GM12873 (cell line): ENCODE data around the gene CDIPT.

Experiments used
- TF ChIP-seq, protein P1 (sequence below): IDR thresholded peaks from 2 replicates; pipeline ENCODE4 v1.5.1; 2012; ENCODE audit warnings: low read depth, mild to moderate bottlenecking, moderate library complexity, low read length, control low read depth; ENCODE audit not compliant: insufficient read depth; ENCODE audit errors: missing control alignments

The CDIPT gene

DNA sequence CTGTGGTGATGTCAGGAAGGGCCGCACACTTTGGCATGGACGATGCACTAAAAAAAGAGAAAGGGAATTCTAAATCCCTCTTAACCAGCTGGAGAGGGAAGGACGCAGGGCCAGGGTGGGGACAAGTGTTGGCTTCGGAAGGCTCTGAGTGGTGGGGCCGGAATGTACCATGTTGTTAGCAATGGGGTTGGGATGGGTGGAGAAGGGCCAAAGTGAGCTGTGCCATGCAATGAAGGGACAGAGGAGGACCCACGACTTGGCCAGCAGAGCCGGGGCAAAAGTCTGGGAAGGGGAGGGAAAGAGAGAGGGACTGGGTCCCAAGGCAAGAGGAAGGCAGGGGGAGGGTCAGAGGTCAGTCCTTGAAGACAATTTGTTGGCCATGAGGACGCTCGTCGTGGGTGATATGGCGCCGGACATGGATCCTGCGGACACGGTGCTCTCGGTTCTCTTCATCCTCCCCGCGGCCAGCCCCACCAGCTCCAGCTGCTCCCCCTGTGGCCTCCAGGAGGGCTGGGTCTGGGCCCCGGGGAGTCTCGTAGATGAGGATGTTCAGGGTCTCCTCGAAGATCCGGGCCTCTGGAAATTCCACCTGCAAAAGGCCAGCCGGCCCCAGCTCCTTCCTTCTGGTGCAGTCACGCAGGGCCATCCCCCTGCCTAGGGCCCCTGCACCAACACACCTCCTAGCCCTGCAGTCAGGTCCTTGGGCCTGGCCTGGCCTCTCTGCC, 43.7 kb upstream of the CDIPT start:
- TF ChIP-seq, protein P1, sequence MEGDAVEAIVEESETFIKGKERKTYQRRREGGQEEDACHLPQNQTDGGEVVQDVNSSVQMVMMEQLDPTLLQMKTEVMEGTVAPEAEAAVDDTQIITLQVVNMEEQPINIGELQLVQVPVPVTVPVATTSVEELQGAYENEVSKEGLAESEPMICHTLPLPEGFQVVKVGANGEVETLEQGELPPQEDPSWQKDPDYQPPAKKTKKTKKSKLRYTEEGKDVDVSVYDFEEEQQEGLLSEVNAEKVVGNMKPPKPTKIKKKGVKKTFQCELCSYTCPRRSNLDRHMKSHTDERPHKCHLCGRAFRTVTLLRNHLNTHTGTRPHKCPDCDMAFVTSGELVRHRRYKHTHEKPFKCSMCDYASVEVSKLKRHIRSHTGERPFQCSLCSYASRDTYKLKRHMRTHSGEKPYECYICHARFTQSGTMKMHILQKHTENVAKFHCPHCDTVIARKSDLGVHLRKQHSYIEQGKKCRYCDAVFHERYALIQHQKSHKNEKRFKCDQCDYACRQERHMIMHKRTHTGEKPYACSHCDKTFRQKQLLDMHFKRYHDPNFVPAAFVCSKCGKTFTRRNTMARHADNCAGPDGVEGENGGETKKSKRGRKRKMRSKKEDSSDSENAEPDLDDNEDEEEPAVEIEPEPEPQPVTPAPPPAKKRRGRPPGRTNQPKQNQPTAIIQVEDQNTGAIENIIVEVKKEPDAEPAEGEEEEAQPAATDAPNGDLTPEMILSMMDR, result no peak

GRCh38 chr16:29905668-29906067, 42.6 kb upstream of the CDIPT start:
- TF ChIP-seq, protein P1, result no peak

DNA sequence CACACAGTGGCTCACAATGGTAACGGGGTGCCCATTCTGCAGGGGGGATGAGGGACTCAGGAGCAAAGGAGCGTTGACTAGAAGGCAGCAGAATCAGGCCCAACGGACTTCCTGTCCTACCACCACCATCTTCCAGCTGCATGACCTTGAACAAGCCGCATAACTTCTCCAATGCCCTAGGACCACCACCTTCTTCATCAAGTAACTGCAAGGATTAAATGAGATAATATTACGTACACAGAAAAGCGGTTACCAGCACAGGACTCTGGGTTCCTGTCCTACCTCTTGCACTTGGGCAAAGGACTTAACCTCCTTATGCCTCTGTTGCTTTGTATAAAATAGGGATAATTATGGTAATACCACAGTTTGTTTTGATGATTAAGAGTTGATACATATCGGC, 41.9 kb upstream of the CDIPT start:
- TF ChIP-seq, protein P1, result no peak

- TF ChIP-seq, protein P1, result no peak
Measured at GRCh38 chr16:29903590-29903989, 40.6 kb upstream of the CDIPT start.

GRCh38 chr16:29901607-29901945, 38.5 kb upstream of the CDIPT start:
- TF ChIP-seq, protein P1, result no peak

- TF ChIP-seq, protein P1, result no peak
Measured at GRCh38 chr16:29900888-29901606, 38.0 kb upstream of the CDIPT start.

DNA sequence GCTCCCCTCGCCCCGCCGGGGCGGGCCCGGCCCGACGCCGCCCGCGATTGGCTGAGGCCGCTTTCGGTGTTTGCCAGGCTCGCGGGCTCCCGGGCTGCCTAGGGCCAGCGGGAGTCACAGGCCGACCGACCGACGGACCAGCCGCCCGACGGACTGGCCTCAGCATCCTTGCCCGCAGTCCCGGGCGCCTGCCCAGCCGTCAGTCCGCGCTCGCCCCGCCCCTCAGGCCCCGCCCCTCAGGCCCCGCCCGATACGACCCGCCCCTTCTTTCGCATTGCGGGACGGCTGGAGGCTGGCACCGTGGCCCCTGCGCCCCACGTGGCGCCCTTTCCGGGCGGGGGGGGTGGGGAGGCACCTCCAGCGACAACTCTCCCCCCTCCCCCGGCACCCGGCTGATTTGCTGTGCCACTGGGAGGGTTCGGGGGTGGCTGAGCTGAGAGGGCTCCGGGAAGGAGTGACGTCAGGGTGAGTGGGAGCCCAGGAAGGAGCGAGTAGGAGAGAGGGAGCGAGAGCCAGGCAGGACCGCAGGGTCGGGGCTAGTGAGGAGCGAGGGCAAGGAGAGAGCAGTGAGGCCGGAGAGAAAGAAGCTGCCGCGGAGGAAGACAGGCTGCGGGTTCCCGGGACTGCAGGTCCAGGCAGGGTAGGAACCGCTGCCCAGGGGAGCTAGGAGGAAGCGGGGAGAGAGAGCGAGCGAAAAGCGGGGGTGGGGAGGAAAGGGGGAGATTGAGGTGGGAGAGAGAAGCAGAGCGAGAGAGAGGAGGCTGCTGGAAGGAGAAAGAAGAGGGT, 37.3 kb upstream of the CDIPT start, which contains the start of gene ASPHD1:
ASPHD1 (plus strand) TSS at position 387 of the 786 bp plus-strand sequence. CDS start 484 bp downstream, outside the sequence.
- TF ChIP-seq, protein P1, result no peak
